CD4-positive, alpha-beta T cell treated with Interferon alpha-2 for 1 hour (primary cell): Measurements from ENCODE around the gene POMT1.

Experiments
- DNase-seq, 2 donors: peaks; one replicate each; pipeline ENCODE4 v3.0.0-alpha.2; 2020 to 2022

The POMT1 gene

GRCh38 chr9:131555841-131556673 lies 53.3 kb downstream of the POMT1 start:
- DNase-seq: no peak

- no peak for DNase-seq
These were observed 55.3 kb downstream of the POMT1 start for GRCh38 chr9:131557855-131558548.

- DNase-seq: peak in 1 of 2 donors; percentile 27
These were observed 56.8 kb downstream of the POMT1 start for GRCh38 chr9:131559421-131560000.

- DNase-seq: no peak
These were observed 59.6 kb downstream of the POMT1 start for GRCh38 chr9:131562032-131562959.

GRCh38 chr9:131565369-131565768 lies 62.7 kb downstream of the POMT1 start:
- DNase-seq: no peak

- no peak for DNase-seq
These were observed 63.4 kb downstream of the POMT1 start for GRCh38 chr9:131566158-131566557.

GRCh38 chr9:131567910-131568309 lies 65.2 kb downstream of the POMT1 start:
- no peak for DNase-seq
